Stimulated activated effector memory CD8-positive, alpha-beta T cell treated with anti-CD3 and anti-CD28 coated beads, Interleukin-12 subunit alpha, Interleukin-12 subunit beta, amount 100 ng/mL, for 72 hours (primary cell): ENCODE results near the gene ADCY9.

Experiments used
- ATAC-seq: fragments of 150-1000 bp; cut with Tn5 transposase; 2 replicates; pipeline ENCODE4 v1.10.0; 2021
- DNase-seq, 2 donors: peaks; one replicate each; pipeline ENCODE4 v3.0.0; 2021 to 2022; ENCODE audit warnings: low spot score in 2 of 2
- H3K27ac Mint-ChIP-seq: one replicate; pipeline ENCODE4 v1.8.0; 2022; ENCODE audit warnings: mild to moderate bottlenecking, mixed read lengths
- H3K36me3 Mint-ChIP-seq: one replicate; pipeline ENCODE4 v1.8.0; 2022; ENCODE audit warnings: mild to moderate bottlenecking, mixed read lengths
- H3K4me1 Mint-ChIP-seq: one replicate; pipeline ENCODE4 v1.8.0; 2022; ENCODE audit warnings: mixed read lengths
- H3K4me3 Mint-ChIP-seq: one replicate; pipeline ENCODE4 v1.8.0; 2022; ENCODE audit warnings: mild to moderate bottlenecking, mixed read lengths
- H3K9me3 Mint-ChIP-seq: one replicate; pipeline ENCODE4 v1.8.0; 2022; ENCODE audit warnings: mixed read lengths

Gene ADCY9

GRCh38 chr16:4019371-4019791, 96.9 kb downstream of the ADCY9 start:
- no peaks in the 10 kb centered on the region for H3K36me3 Mint-ChIP-seq
- peaks cover 44% of the 10 kb centered on the region for H3K4me1 Mint-ChIP-seq
- H3K4me3 Mint-ChIP-seq: peak overlapping the region; percentile 71
- DNase-seq: peak in 1 of 2 donors; percentile 51
- peak; percentile 65 for ATAC-seq
- H3K27ac Mint-ChIP-seq: peak overlapping the region; percentile 96
- H3K9me3 Mint-ChIP-seq: no peaks in the 10 kb centered on the region

DNA sequence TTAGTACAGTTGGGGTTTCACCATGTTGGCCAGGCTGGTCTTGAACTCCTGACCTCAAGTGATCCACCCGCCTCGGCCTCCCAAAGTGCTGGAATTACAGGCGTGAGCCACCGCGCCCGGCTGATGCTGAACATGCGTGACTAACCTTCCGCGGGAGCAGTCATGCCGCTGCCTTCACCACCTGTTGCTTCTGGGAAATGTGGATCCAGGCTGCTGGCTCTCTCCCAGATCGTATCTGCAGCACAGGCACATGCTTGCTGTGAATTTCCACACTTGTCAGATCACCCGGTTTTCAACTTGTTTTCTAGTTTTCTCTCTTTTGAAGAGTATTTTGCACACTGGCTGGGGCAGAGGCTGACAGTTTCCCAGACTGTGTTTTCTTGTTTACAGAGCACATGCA, 97.9 kb downstream of the ADCY9 start:
- no peaks in the 10 kb centered on the region for H3K36me3 Mint-ChIP-seq
- H3K4me1 Mint-ChIP-seq: peaks cover 43% of the 10 kb centered on the region
- peak overlapping the region; percentile 96 for H3K27ac Mint-ChIP-seq
- H3K9me3 Mint-ChIP-seq: no peaks in the 10 kb centered on the region
- H3K4me3 Mint-ChIP-seq: peak overlapping the region; percentile 71
- DNase-seq (no peak), ATAC-seq (no peak)

GRCh38 chr16:4017807-4018206, 98.4 kb downstream of the ADCY9 start:
- Mint-ChIP-seq H3K27ac (no peak overlapping the region), H3K9me3 (no peaks in the 10 kb centered on the region), H3K36me3 (no peaks in the 10 kb centered on the region), H3K4me3 (no peak overlapping the region), H3K4me1 (peaks cover 38% of the 10 kb centered on the region)
- DNase-seq (no peak), ATAC-seq (no peak)

GRCh38 chr16:4016658-4017057, 99.6 kb downstream of the ADCY9 start:
- H3K4me3 Mint-ChIP-seq: peak overlapping the region; percentile 10
- H3K27ac Mint-ChIP-seq: peak overlapping the region; percentile 53
- ATAC-seq (peak; percentile 70), DNase-seq (no peak)
- H3K9me3 Mint-ChIP-seq: no peaks in the 10 kb centered on the region
- H3K4me1 Mint-ChIP-seq: peaks cover 36% of the 10 kb centered on the region
- H3K36me3 Mint-ChIP-seq: no peaks in the 10 kb centered on the region

- H3K27ac Mint-ChIP-seq: peak overlapping the region; percentile 53
Observed at GRCh38 chr16:4016005-4016352, 100.3 kb downstream of the ADCY9 start.

GRCh38 chr16:4015275-4016004, 100.8 kb downstream of the ADCY9 start:
- Mint-ChIP-seq H3K4me3 (no peak overlapping the region), H3K9me3 (no peaks in the 10 kb centered on the region), H3K27ac (no peak overlapping the region), H3K36me3 (no peaks in the 10 kb centered on the region), H3K4me1 (peaks cover 40% of the 10 kb centered on the region)
- ATAC-seq (no peak), DNase-seq (no peak)

More at GRCh38 chr16:4016005-4016352, 100.3 kb downstream of the ADCY9 start:
- Mint-ChIP-seq H3K9me3 (no peaks in the 10 kb centered on the region), H3K4me3 (peak overlapping the region; percentile 10), H3K36me3 (no peaks in the 10 kb centered on the region), H3K4me1 (peaks cover 35% of the 10 kb centered on the region)
- ATAC-seq (no peak), DNase-seq (no peak)

DNA sequence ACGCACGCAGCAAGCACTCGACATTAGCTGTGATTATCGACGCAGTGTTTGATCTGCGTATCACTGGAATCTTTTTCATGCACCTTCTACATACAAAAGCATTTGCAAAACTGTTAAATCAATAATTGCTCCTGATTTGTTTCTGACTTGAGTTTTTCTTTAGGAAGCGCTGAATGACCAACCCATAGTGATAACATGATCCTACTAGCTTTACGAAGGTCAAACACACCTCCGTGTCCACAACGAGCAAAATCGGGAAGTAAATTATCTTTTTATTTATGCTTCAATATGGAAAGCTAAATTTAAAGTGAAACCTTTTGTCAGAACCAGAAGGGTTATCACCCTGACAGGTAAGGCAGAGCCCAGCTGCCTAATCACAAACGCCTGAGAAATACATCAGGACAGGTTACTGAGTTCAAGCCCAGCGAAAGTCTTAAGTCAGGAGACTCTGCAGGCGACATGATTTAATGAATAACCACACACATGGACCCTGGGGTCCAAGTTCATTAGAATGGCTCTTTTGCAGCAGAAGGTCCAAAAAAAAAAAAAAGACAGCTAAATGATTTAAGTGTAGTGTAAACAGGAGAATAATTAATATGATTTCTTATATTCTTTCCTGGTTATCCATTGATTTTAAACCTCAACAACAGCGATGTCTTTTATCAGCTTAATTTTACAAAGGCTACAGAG, 104.2 kb downstream of the ADCY9 start:
- no peak for ATAC-seq
- Mint-ChIP-seq H3K27ac (no peak overlapping the region), H3K36me3 (no peaks in the 10 kb centered on the region), H3K4me1 (peaks cover 33% of the 10 kb centered on the region), H3K4me3 (no peak overlapping the region), H3K9me3 (no peaks in the 10 kb centered on the region)
- DNase-seq: no peak

DNA sequence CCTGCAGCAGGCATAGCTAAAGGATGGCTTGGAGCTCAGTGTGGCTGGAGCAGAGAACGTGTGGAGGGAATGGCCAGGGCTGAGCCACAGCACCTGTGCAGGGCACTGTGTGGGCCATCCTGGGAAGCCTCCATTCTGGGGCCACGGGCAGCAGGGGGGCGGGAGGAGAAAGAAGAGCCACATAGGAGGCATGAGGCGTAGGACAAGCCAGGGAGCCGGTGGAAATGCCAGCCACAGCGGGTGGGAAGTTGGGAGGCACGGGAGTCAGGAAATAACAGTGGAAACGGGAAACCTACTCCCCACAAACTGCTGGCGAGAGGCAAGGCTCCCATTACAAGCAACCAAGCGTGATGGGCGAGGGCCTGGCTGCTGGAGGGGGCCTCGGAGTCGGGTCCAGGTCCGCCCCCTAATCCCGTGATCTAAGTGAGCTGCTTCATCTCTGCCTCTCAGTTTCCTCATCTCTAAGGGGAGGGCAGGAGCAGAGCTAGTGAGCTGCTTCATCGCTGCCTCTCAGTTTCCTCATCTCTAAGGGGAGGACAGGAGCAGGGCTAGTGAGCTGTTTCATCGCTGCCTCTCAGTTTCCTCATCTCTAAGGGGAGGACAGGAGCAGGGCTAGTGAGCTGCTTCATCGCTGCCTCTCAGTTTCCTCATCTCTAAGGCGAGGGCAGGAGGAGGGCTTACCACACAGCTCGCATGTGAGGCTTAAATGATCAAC, 104.9 kb downstream of the ADCY9 start:
- ATAC-seq (no peak), DNase-seq (no peak)
- peaks cover 26% of the 10 kb centered on the region for H3K4me1 Mint-ChIP-seq
- H3K9me3 Mint-ChIP-seq: no peaks in the 10 kb centered on the region
- H3K36me3 Mint-ChIP-seq: no peaks in the 10 kb centered on the region
- H3K27ac Mint-ChIP-seq: peak overlapping the region; percentile 16
- H3K4me3 Mint-ChIP-seq: no peak overlapping the region

GRCh38 chr16:4010225-4011158, 105.8 kb downstream of the ADCY9 start:
- Mint-ChIP-seq H3K9me3 (no peaks in the 10 kb centered on the region), H3K4me1 (peaks cover 20% of the 10 kb centered on the region), H3K27ac (peak overlapping the region; percentile 16), H3K36me3 (no peaks in the 10 kb centered on the region), H3K4me3 (no peak overlapping the region)
- DNase-seq (no peak), ATAC-seq (no peak)

GRCh38 chr16:4009177-4009576, 107.1 kb downstream of the ADCY9 start:
- H3K36me3 Mint-ChIP-seq: no peaks in the 10 kb centered on the region
- ATAC-seq (no peak), DNase-seq (no peak)
- peaks cover 20% of the 10 kb centered on the region for H3K4me1 Mint-ChIP-seq
- peak overlapping the region; percentile 78 for H3K27ac Mint-ChIP-seq
- H3K9me3 Mint-ChIP-seq: no peaks in the 10 kb centered on the region
- H3K4me3 Mint-ChIP-seq: no peak overlapping the region

DNA sequence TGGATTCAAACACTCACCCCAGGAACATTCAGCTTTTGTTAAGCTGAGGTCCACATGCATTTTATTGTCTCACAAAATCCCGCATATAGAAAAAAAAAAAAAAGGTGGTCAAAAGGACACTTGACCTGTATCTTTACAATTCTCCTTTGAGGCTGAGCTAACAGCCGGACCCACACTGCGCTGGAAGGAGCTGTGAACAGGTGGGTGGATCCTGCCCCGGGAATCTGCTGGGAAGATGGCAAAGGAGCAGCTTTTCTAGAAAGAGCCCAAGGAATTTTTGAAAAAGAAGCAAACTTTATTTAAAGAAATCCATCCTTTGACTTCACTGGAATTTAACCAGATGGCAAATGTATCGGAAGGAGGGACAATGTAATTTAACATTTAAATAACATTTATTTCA, 108.1 kb downstream of the ADCY9 start:
- Mint-ChIP-seq H3K36me3 (no peaks in the 10 kb centered on the region), H3K9me3 (no peaks in the 10 kb centered on the region), H3K4me3 (no peak overlapping the region), H3K27ac (no peak overlapping the region), H3K4me1 (peaks cover 28% of the 10 kb centered on the region)
- ATAC-seq (no peak), DNase-seq (no peak)

DNA sequence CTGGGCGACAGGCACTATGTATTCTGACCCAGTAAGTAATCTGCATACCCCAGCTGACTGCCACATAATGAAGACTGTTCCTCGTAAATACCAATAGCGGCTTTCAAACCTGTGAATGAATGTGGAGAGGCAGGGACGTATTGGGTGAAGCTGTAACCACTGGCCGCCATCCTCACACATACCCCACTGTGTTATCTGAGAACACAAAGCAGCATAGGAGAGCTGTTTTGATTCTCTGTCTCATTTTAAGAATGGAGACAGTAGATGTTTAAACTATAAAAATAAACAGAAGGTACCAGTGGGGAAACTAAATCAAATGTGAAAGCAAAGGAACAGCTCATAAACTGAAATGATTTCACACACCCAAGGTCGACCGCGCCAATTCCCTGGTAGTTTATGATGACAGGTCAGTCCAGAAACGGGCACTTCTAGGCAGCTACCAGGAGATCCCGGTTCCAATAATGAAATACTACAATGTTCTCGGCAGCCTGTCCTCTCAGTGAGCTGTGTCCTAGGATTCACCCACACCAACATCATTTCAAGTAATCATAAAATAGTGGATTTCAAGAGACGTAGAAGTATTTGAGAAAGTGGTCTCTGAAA, 109.7 kb downstream of the ADCY9 start:
- Mint-ChIP-seq H3K9me3 (no peaks in the 10 kb centered on the region), H3K4me1 (peaks cover 29% of the 10 kb centered on the region), H3K36me3 (no peaks in the 10 kb centered on the region), H3K4me3 (no peak overlapping the region), H3K27ac (no peak overlapping the region)
- DNase-seq (no peak), ATAC-seq (no peak)

GRCh38 chr16:4005731-4006130, 110.5 kb downstream of the ADCY9 start:
- Mint-ChIP-seq H3K36me3 (no peaks in the 10 kb centered on the region), H3K9me3 (no peaks in the 10 kb centered on the region), H3K27ac (no peak overlapping the region), H3K4me1 (peaks cover 29% of the 10 kb centered on the region), H3K4me3 (no peak overlapping the region)
- DNase-seq (no peak), ATAC-seq (no peak)

DNA sequence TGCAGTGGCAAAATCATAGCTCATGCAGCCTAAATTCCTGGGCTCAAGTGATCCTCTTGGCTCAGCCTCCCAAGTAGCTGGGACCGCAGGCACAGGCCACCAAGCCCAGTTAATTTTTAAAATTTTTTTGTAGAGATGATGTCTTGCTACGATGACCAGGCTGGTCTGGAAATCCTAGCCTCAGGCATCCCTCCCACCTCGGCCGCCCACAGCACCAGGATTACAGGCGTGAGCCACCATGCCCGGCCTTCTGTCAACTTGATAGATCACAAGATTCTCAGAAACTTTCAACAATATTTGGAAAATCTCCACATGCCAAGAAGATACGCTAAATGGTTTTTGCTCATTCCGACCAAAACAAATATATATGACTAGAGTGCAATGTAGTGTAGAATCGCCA, 111.0 kb downstream of the ADCY9 start:
- ATAC-seq (no peak), DNase-seq (no peak)
- Mint-ChIP-seq H3K4me3 (no peak overlapping the region), H3K36me3 (no peaks in the 10 kb centered on the region), H3K27ac (no peak overlapping the region), H3K9me3 (no peaks in the 10 kb centered on the region), H3K4me1 (peaks cover 29% of the 10 kb centered on the region)
